NK-92 (cell line): ENCODE results near the gene LRSAM1.

ENCODE experiments used
- DNase-seq: peaks from one replicate; lab custom pipeline; 2025; ENCODE audit not compliant: unreplicated experiment; lab: John Stamatoyannopoulos, UW

LRSAM1 gene

DNA sequence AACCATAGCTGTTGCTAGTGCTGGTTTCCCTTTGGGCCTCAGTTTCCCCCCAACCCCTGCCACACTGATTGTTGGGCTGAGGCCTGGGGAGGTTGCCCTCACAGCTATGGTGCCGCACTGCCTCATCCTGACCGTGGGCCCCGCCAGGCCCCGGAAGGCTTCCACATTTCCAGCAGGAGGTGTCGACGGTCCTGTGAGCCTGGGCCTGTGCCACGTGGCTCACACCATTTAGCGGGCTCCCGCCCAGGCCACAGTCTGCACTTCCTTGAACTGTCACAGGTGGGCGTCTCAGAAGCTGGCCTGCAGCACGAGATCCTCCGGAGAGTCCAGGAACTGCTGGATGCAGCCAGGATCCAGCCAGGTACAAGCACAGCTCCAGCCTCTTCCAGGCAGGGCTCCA is 45.7 kb downstream of the LRSAM1 start:
- no peak for DNase-seq

- no peak for DNase-seq
Observed at GRCh38 chr9:127497656-127498290, 46.5 kb downstream of the LRSAM1 start.

DNA sequence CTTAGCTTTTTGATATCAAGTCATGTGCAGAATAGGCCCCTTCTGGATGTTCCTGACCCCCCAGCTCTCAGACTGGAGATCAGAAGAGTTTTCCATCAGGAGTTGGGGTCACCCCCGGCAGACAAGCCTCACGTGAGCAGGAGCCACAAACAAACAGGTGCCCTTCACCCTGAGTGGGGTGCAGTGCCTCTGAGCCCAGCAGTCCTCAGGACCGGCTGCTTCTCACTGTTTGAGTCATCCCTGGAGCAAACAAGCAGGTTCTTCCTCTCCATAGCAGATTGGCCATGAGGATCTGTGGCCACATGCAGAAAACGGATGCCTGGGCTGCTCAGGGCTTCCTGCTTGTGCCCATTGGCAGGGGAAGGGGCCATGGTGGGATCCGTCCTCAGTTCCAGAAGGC is 47.0 kb downstream of the LRSAM1 start:
- DNase-seq, result no peak

DNA sequence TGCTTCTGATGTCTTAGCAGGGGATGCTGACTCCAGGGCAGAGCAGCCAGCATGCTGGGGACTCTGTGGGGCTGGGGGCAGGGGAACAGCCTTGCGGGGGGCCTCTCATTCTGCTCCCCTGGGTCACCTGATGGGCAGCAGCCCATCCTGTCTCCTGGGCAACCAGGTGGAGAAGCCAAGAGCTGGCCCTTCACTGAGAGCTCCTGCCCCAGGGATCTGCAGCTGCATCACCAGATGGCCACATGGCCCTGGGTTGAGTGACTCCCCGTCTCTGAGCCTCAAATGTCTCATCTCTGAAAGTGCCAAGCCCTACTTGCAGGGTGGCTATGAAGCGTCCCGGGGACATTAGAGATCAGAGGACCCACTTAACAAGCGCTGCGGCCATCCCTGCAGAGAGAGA is 49.1 kb downstream of the LRSAM1 start:
- no peak for DNase-seq

GRCh38 chr9:127500862-127501261 is 49.6 kb downstream of the LRSAM1 start:
- no peak for DNase-seq

- no peak for DNase-seq
Observed at GRCh38 chr9:127501821-127502343, 50.6 kb downstream of the LRSAM1 start.

DNA sequence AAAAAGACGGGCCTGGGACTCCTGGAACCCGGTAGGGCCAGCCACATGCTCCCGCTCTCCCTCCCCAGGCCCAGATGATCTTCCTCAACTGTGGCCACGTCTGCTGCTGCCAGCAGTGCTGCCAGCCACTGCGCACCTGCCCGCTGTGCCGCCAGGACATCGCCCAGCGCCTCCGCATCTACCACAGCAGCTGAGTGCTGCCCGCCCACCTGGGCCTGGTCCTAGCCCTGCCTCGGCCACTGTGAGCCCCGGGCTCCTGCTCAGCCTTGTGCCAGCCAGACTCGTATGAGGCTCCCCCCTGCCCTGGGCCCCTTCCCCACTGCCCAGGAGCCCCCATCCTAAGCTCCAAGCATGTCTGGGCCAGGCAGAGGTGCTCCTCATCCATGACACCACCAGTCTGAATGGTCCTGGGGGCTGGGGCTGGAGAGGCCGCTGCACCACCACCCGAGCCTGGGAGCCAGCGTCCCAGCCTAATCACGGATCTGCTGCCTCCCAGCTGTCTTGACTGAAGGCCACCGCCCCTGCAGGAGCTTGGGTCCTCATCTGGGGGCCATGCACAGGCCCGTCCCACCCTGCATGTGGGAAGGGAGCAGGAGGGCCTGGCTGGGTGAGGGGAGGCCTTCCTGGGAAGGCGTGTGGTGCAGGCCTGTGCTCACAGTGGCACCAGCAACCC is 51.5 kb downstream of the LRSAM1 start:
- DNase-seq, result no peak

- DNase-seq, result no peak
Observed at GRCh38 chr9:127503379-127503921, 52.1 kb downstream of the LRSAM1 start.

DNA sequence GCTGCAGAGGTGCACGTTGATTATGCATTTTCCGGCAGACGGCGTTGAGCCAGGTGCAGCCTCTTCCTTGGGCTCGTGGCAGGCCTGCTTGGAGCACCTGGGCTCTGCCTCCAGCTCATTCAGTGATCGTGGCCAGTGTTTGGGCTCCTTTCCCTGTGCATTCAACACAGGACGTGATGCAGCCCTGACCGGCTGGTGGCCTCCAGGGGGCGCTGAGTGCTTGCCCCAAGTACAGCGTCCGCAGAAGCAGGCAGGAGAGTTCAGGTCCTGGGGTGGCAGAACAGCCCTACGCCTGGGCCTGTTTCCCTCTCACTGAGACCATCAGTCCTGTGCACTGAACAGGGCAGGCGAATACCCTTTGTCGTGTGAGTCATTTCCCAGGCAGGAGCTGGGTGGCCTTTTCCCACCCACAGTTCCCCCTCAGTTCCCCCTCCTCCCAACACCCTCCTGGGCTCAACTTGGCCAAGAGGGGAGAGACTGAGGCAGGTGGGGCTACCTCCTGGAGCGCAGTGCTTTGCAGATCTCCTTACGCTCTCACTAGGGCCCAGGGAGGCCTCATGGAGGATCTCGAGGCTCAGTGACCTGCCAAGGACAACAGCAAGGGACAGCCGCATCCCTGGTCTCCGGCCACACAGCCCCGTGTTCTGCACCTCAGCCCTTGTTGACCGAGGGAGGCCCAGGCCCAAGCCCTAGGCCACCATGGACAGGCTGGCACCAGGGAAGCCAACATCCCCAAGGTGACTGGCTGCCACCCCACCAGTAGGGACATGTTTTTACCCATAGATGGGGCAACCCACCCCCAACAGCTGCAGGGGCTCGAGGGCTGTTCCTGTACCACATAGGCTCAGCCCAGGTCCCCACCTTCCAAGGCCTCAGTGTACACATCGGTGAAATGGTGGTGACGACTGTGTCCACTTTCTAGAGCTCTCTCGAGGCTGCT is 52.9 kb downstream of the LRSAM1 start:
- no peak for DNase-seq

GRCh38 chr9:127504887-127505251 is 53.6 kb downstream of the LRSAM1 start:
- no peak for DNase-seq

DNA sequence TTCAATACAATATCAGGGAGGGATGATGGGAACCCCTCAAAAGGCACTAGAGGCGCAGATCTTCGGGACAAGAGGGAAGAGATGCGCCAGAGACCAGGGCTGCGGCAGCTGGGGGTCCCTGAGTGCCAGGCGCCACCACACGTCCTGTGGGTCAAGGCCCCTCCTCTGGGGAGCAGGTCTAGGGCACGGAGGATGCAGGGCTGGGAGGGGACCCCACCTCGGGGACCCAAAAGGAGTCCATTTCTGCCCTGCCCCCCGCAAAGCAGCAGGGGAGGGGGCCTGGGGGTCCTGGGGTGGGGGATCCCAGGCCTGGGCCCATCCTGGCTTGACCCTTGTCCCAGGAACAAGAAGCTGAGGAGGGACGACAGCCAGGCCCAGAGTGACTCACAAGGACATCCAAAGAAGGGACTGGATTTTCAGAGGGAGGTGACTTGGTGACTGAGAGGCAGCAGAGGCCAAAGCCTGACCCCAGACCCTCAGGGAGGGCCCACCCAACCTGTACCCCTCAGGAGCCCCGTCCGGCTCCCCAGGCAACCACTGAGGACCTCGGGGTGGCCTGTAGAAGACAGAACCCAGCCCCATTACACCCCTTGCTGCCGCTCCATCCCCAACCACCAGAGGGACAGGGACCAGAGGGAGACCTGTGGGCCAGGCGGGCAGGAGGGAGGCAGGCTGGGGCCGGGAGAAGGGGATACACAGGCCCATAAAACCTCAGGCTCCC is 54.2 kb downstream of the LRSAM1 start:
- no peak for DNase-seq

- no peak for DNase-seq
Observed at GRCh38 chr9:127506117-127506813, 55.0 kb downstream of the LRSAM1 start.

DNA sequence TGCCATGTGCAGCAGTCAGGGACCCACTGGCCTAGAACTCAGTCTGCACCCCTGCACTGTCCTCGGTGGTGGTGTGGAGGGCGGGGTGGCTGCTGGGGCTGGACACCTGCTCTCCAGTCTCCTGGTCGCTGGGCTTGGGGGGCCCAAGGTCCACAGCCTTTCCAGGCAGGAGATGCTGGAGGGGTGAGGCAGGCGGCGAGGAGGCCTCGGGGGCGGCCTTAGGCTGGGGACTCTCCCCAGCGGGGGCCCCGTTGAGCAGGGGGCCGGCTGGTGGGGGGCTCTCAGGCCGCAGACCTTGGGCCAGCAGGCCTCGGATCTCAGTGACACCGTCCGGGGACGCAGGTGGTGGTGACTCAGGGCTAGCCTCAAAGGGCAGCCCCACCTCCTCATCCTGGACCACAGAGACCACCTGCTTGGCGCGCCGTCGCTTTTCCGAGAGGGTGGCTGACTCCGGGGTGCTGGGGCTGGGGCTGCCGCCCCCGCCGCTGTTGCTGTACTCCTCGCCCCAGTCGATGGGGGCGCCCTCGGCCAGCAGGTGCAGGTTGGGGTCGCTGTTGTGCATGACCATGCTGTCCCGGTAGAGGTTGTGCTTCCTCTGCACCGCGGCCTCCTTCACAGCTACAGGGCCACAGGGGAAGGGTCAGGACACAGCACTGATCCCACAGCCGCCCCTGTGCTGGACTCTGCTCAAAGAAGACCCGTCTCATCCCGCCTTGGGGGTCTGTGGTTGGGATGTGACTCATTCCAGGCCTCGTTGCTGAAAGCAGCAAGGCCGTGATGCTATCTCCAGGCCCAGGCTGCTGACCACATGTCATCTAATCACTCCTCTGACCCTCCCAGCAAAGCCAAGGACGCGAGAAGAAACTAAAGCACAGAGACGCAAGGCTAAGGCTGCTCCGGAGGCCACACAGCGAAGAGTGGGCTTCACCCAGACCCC is 55.8 kb downstream of the LRSAM1 start:
- DNase-seq, result no peak

DNA sequence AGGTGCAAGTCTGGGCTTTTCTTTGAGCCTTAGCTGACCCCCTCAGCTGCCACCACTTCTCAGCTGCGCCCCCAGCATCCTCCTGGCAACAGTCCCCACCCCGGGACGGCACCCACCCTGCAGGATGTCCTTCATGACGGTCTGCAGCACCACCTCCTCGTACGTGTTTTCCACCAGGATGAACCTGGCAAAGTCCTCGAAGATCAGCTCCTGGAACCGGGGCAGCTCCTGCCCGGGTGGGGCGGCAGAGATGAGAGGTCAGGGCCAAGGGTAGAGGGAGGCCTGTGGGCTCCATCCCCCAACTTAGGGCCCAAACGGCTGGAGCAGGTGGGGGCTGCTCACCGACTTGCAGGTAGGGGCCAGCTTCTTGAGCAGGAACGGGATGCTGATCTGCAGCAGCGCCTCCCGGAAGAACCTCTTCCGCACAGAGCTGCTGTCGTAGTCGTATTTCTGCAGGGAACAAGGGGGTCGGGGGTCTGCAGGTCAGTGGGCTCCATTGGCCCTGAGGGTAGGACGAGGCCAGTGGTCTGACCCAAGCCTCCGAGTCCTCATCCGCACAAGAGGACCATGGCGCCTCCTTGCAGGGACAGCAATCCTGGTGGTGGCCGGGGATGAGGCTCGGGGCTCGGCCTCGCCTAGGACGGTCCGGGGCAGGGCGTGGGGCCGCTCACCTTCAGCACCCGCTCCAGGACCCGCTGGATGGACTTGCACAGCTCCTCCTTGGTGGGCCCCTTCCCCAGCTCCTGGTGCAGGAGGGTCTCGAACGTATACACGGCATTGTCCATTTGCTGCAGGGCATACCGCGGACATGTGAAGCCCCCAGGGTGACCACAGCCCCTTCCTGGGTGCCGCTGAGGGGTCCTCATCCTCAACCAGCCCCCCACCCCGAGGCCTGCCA is 56.7 kb downstream of the LRSAM1 start:
- DNase-seq, result no peak

- DNase-seq, result no peak
Observed at GRCh38 chr9:127508901-127509260, 57.6 kb downstream of the LRSAM1 start.

DNA sequence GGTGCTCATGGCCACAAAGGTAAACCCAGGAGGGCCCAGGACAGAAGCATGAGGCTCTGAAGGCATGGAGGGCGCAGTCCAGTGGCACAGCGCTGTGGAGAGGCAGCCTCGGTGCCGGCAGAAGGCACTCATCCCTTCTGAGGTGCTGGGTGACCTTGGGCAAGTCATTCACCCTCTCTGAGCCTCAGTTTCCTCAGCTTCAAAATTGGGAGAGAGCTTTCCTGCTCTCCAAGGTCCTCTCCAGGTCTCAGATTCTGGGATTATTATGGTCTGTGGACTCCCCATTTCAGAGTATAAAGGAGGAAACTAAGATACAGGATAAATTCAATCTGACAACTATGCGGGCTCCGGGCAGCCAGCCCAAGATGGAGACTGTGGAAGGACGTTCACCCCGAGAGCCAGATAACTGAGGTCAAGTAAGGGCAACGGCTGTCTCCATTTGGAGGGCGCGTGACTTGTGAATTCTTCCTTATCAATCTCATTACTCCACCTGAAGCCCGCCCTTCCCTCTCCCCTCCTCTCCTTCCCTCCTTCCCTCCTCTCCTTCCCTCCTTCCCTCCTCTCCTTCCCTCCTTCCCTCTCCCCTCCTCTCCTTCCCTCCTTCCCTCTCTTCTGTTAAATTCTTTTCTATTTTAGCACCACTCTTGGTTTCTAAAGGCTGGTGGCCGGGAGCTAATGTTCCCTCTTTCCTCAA is 58.1 kb downstream of the LRSAM1 start:
- no peak for DNase-seq

DNA sequence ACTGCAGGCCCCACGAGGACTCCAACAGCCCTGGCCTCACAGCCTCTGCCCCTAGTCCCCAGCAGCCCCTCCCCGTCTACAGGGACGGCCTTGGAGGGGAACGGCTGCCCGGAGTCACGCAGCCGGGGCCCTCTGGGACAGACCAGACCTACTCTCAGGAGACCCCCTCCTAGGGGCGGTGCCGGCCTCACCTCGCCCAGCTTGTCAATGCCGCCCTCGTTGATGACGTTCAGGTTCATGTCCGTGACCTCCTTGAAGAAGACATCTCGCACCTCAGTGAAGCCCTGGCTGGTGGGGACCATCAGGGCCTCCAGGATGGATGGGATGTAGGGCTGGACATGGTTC is 58.6 kb downstream of the LRSAM1 start:
- DNase-seq, result no peak

GRCh38 chr9:127514468-127514867 is 63.2 kb downstream of the LRSAM1 start:
- no peak for DNase-seq
